Activated naive CD4-positive, alpha-beta T cell treated with anti-CD3 and anti-CD28 coated beads for 36 hours (primary cell): Measurements from ENCODE around the gene DOK3. TPM values are rescaled to one million over a fixed set of nuclear protein-coding genes. Genes with fewer than 3 reads are reported as not detected.
A peak's percentile ranks its signal among the peaks of the same experiment; 100 is the strongest.

ENCODE experiments used
- CTCF ChIA-PET: fragments of 350-600 bp; sonication (Branson Sonifier 250); formaldehyde crosslinking; loops from one replicate; lab custom pipeline; 2021; ENCODE audit warnings: antibody characterized with exemption; lab: Charles Lee
- DNase-seq: peaks from one replicate; pipeline ENCODE4 v3.0.0-alpha.2; 2020
- H3K27ac Mint-ChIP-seq: one replicate; pipeline ENCODE4 v1.8.0; 2021; ENCODE audit warnings: mild to moderate bottlenecking, mixed read lengths
- H3K27me3 Mint-ChIP-seq: one replicate; pipeline ENCODE4 v1.8.0; 2021; ENCODE audit warnings: low read depth, mixed read lengths
- H3K36me3 Mint-ChIP-seq: one replicate; pipeline ENCODE4 v1.8.0; 2021; ENCODE audit warnings: low read depth, mixed read lengths
- H3K4me1 Mint-ChIP-seq: one replicate; pipeline ENCODE4 v1.8.0; 2021; ENCODE audit warnings: low read depth, mixed read lengths
- H3K4me3 Mint-ChIP-seq: one replicate; pipeline ENCODE4 v1.8.0; 2021; ENCODE audit warnings: mild to moderate bottlenecking, moderate library complexity, mixed read lengths
- H3K9me3 Mint-ChIP-seq: one replicate; pipeline ENCODE4 v1.8.0; 2021; ENCODE audit warnings: mixed read lengths
- intact Hi-C: fragments of 100-400 bp; cut with micrococcal nuclease; formaldehyde crosslinking; loops from one replicate; pipeline ENCODE4 v1.15.1; 2023
- total RNA-seq, 2 experiments: library from RNA; stranded (reverse); gene quantifications; one replicate each; pipeline ENCODE4 v1.2.3, GENCODE V29; 2021

Gene DOK3
- total RNA-seq: 1 to 10 TPM in 1 of 2 experiments, under 1 TPM in 1; 0.37 to 1.3 TPM

DNA sequence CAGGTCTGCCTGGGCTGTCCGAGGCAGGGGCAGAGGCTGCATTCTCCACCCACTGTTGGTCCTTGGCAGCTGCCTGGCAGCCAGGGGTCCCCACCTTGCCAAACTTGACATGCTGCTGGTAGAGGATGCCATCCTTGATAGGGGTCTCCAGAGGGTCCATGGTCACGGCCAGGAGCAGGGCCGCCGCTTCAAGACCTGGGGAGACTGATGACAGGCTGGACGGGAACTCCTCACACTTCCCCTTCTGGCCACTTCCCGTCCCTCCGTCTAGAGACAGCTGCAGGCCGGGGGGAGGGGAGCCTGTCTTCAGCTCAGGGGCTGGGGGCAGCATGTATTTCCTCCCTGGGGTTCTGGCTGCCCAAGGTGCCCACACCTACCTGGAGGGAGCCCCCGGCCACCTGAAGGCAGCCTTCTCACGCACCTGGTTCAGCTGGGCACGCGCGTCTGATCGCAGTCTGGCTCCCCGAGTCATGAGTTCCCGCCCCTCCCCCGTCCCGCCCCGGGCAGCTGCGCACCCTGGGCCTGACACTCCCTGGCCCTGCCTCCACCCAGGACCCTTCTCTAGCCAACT lies at the start of gene DOK3:
TSS of gene DOK3 (minus strand) at position 446 of the 571 bp plus-strand sequence. CDS start at position 160, 286 bp downstream.
- Mint-ChIP-seq H3K4me3 (no peak within 1 kb of the TSS), H3K27ac (no peak within 1 kb of the TSS)
- no peak for DNase-seq

GRCh38 chr5:177557796-177558195 lies 48.2 kb upstream of the DOK3 start:
- H3K36me3 Mint-ChIP-seq: peaks cover 1% of the 10 kb centered on the region
- peaks cover 17% of the 10 kb centered on the region for H3K4me1 Mint-ChIP-seq
- no peak overlapping the region for H3K4me3 Mint-ChIP-seq
- H3K27ac Mint-ChIP-seq: no peak overlapping the region
- H3K27me3 Mint-ChIP-seq: no peaks in the 10 kb centered on the region
- CTCF ChIA-PET: interaction anchor here (0.6 kb wide), 1 partner anchor 486 kb away, joined by 3 read pairs; no protein-coding TSS in a partner anchor
- DNase-seq: no peak
- intact Hi-C loops: no loop called here
- H3K9me3 Mint-ChIP-seq: no peaks in the 10 kb centered on the region

More for the DNA sequence above, at the start of gene DOK3:
- Mint-ChIP-seq H3K36me3 (peaks cover 28% of the 10 kb centered on the region), H3K9me3 (no peaks in the 10 kb centered on the region), H3K4me1 (peaks cover 7% of the 10 kb centered on the region), H3K27me3 (no peaks in the 10 kb centered on the region)
- CTCF ChIA-PET: interaction anchor here (1.3 kb wide), 1 partner anchor 12 kb away, joined by 4 read pairs; the partner anchor contains the start of gene PDLIM7
- intact Hi-C loops: no loop called here

- Mint-ChIP-seq H3K27me3 (no peaks in the 10 kb centered on the region), H3K27ac (no peak overlapping the region), H3K9me3 (no peaks in the 10 kb centered on the region), H3K36me3 (peaks cover 3% of the 10 kb centered on the region), H3K4me3 (no peak overlapping the region), H3K4me1 (peaks cover 22% of the 10 kb centered on the region)
- intact Hi-C loops: no loop called here
- DNase-seq: no peak
- CTCF ChIA-PET: interaction anchor here (0.7 kb wide), 1 partner anchor 15 kb away, joined by 3 read pairs; no protein-coding TSS in a partner anchor
These were observed 47.5 kb upstream of the DOK3 start for GRCh38 chr5:177557041-177557647.

GRCh38 chr5:177555665-177556064 lies 46.0 kb upstream of the DOK3 start:
- CTCF ChIA-PET: no interaction called here
- Mint-ChIP-seq H3K36me3 (peaks cover 6% of the 10 kb centered on the region), H3K4me1 (peaks cover 24% of the 10 kb centered on the region), H3K4me3 (no peak overlapping the region), H3K27me3 (no peaks in the 10 kb centered on the region), H3K9me3 (no peaks in the 10 kb centered on the region), H3K27ac (no peak overlapping the region)
- intact Hi-C loops: no loop called here
- no peak for DNase-seq

- CTCF ChIA-PET: no interaction called here
- H3K4me1 Mint-ChIP-seq: peaks cover 24% of the 10 kb centered on the region
- H3K4me3 Mint-ChIP-seq: peak overlapping the region; percentile 80
- no peaks in the 10 kb centered on the region for H3K27me3 Mint-ChIP-seq
- no peak for DNase-seq
- H3K9me3 Mint-ChIP-seq: no peaks in the 10 kb centered on the region
- no peak overlapping the region for H3K27ac Mint-ChIP-seq
- peaks cover 8% of the 10 kb centered on the region for H3K36me3 Mint-ChIP-seq
- intact Hi-C loops: no loop called here
These were observed 45.6 kb upstream of the DOK3 start for GRCh38 chr5:177555228-177555627.

DNA sequence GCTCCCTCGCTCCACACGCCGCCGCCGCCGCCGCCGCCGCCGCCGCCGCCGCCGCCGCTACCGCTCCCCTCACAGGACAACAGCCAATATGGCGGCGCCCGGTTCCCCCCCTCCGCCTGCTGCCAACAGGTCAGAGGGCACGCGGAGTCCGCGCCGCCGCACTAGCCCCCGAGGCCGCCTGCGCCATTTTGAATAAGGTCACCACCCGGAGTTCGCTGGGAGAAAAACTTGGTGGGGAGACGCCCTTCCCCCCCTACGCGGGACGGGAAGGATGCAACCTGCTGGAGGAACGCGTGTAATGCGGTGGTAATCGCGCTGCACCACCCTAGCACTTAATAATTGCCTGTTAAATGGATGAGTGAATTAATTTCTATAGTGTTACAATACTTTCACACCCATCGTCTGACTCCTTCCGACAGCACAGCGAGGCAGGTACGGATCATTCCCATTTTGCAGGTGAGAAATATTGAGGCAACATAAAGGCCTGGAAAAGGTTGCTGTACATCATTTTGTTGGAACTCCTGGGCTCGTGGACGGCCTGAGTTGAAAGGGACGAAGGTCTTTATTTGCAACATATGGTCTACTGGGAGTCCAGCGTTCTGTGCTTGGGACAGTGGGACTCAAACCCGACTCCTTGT lies 45.0 kb upstream of the DOK3 start, which contains the start of gene FAM193B:
TSS of gene FAM193B (minus strand) at position 90 of the 638 bp plus-strand sequence. CDS start 105 bp downstream, outside the sequence.
- DNase-seq: peak; percentile 97
- H3K27me3 Mint-ChIP-seq: no peaks in the 10 kb centered on the region
- H3K27ac Mint-ChIP-seq: peak within 1 kb of the TSS; percentile 66
- CTCF ChIA-PET: no interaction called here
- intact Hi-C loops: loop anchor here (1.0 kb wide), 3 partner anchors 37 to 57 kb away; partner anchors contain the start of genes PDLIM7 and TMED9
- H3K4me3 Mint-ChIP-seq: peak within 1 kb of the TSS; percentile 80
- H3K4me1 Mint-ChIP-seq: peaks cover 24% of the 10 kb centered on the region
- H3K9me3 Mint-ChIP-seq: no peaks in the 10 kb centered on the region
- H3K36me3 Mint-ChIP-seq: peaks cover 10% of the 10 kb centered on the region

DNA sequence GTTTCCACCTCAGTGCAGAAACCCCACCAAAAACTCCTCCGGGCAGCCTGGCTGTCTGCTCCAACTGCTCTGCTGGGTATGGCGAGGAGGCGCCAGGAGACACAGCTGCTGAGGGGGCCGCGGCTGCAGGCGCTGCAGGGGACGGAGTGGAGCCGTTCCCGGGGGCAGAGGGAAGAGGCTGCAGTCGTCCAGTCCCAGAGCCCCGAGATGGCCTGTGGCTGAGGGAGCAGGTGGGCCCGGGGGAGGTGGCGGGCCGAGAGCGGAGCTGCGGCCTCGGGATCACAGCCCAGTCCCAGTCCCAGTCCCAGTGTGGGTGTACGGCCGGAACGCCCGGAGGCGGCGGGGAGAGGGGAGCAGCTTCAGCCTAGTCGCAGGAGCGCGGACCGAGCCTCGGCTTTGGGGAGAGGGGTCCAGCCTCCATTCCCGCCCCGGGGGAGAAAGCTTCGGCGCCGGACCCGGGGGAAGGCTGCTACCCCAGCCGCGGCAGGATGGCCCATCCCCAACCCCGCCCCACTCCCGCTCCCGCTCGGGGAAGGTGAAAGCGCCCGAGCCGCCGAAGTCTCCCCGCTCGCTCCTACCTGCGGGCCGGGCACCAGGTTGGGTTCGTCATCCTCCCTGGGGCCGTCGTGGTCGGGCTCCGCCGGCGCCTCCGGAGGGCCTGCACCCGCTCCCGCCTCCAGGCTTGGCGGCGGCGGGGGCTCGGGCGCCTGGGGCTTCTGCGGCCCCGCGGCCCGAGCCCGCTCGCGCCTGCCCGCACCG lies 44.2 kb upstream of the DOK3 start:
- Mint-ChIP-seq H3K9me3 (no peaks in the 10 kb centered on the region), H3K4me3 (peak overlapping the region; percentile 69), H3K4me1 (peaks cover 24% of the 10 kb centered on the region), H3K27ac (no peak overlapping the region), H3K27me3 (no peaks in the 10 kb centered on the region), H3K36me3 (peaks cover 10% of the 10 kb centered on the region)
- CTCF ChIA-PET: no interaction called here
- DNase-seq: peak; percentile 63
- intact Hi-C loops: loop anchor here (1.0 kb wide), 3 partner anchors 37 to 57 kb away; partner anchors contain the start of genes PDLIM7 and TMED9

DNA sequence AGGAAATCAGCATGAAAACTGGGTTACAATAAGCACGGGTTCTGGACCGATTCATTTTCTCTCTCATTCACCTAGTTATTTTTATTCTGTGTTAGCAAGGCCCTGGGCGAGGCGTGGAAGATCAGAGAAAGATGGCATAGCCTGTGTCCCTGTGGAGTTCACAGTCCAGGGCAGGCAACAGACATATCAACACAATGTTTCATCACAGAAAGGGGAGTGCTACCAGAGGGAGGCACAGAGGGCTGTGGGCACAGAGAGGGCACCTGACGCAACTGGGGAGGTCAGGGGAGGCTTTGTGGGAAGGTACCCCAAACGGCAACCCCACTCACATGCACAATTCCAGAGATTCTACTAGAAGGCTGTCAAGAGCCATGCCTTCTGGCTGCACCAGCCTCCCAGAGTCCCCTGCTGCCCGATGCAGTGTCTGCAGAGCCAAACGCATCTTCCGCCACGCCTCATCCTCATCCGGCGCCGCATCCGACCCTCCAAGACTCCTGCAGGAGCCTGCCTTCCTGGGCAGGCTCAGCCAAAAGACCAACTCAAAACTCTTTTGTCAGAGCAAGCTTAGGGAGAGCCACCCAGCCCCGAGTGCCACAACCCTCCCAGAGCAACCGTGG lies 43.3 kb upstream of the DOK3 start:
- Mint-ChIP-seq H3K27ac (no peak overlapping the region), H3K9me3 (no peaks in the 10 kb centered on the region), H3K27me3 (no peaks in the 10 kb centered on the region), H3K4me3 (peak overlapping the region; percentile 69), H3K4me1 (peaks cover 26% of the 10 kb centered on the region), H3K36me3 (peaks cover 10% of the 10 kb centered on the region)
- DNase-seq: no peak
- CTCF ChIA-PET: no interaction called here
- intact Hi-C loops: no loop called here

GRCh38 chr5:177550122-177550521 lies 40.5 kb upstream of the DOK3 start:
- no peaks in the 10 kb centered on the region for H3K27me3 Mint-ChIP-seq
- peaks cover 12% of the 10 kb centered on the region for H3K36me3 Mint-ChIP-seq
- no peak overlapping the region for H3K27ac Mint-ChIP-seq
- H3K4me3 Mint-ChIP-seq: no peak overlapping the region
- intact Hi-C loops: no loop called here
- no peak for DNase-seq
- peaks cover 37% of the 10 kb centered on the region for H3K4me1 Mint-ChIP-seq
- H3K9me3 Mint-ChIP-seq: no peaks in the 10 kb centered on the region
- CTCF ChIA-PET: interaction anchor here (2.5 kb wide), 1 partner anchor 49 kb away, joined by 8 read pairs; no protein-coding TSS in a partner anchor

GRCh38 chr5:177548495-177548894 lies 38.9 kb upstream of the DOK3 start:
- Mint-ChIP-seq H3K27me3 (no peaks in the 10 kb centered on the region), H3K36me3 (peaks cover 12% of the 10 kb centered on the region), H3K4me3 (no peak overlapping the region), H3K4me1 (peaks cover 35% of the 10 kb centered on the region), H3K27ac (no peak overlapping the region), H3K9me3 (no peaks in the 10 kb centered on the region)
- CTCF ChIA-PET: interaction anchor here (1.0 to 2.5 kb wide), 2 partner anchors 47 to 615 kb away, joined by 3 to 8 read pairs; no protein-coding TSS in a partner anchor
- no peak for DNase-seq
- intact Hi-C loops: no loop called here

DNA sequence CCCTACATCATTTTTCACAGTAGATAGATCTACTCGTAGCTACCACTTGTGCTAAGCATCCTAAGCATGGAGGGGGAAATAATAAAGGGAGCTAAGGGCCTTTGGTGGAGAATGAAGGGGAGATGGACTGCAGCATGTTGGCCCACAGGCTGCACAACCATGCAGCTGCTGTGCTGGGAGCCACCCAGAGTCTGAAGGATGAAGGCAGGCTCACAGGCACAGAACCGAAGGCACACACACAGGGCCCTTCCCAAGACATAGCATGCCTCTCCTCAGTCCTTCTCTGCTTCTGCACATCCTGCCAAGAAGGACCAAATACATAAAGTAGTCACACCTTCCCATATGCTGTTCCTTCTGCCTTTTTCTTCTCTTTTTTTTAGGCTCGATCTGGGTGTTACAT lies 38.1 kb upstream of the DOK3 start:
- no peak for DNase-seq
- CTCF ChIA-PET: interaction anchor here (1.0 kb wide), 1 partner anchor 616 kb away, joined by 3 read pairs; no protein-coding TSS in a partner anchor
- H3K27ac Mint-ChIP-seq: no peak overlapping the region

More for the DNA sequence above, 38.1 kb upstream of the DOK3 start:
- H3K4me3 Mint-ChIP-seq: no peak overlapping the region
- peaks cover 10% of the 10 kb centered on the region for H3K36me3 Mint-ChIP-seq
- peaks cover 28% of the 10 kb centered on the region for H3K4me1 Mint-ChIP-seq
- no peaks in the 10 kb centered on the region for H3K27me3 Mint-ChIP-seq
- intact Hi-C loops: no loop called here
- H3K9me3 Mint-ChIP-seq: no peaks in the 10 kb centered on the region
